Loucy (cell line): ENCODE data around the gene DESI2.

Source experiments
- H2AFZ ChIP-seq: fragments of 200-600 bp; sonication (generic); 2 replicates; pipeline ENCODE4 v1.6.0; 2016; ENCODE audit warnings: antibody characterized with exemption, mild to moderate bottlenecking, low read length, moderate library complexity
- H3F3A ChIP-seq: fragments of 200-600 bp; 2 replicates; pipeline ENCODE4 v1.6.0; 2016; ENCODE audit warnings: antibody characterized with exemption, low read depth, mild to moderate bottlenecking
- H3K27me3 ChIP-seq: fragments of 200-600 bp; sonication (generic); 2 replicates; pipeline ENCODE4 v1.6.1; 2014; ENCODE audit warnings: low read length, mild to moderate bottlenecking; ENCODE audit not compliant: insufficient read depth, poor library complexity, severe bottlenecking
- H3K36me3 ChIP-seq: fragments of 200-600 bp; sonication (generic); 2 replicates; pipeline ENCODE4 v1.6.1; 2016; ENCODE audit warnings: low read length; ENCODE audit not compliant: insufficient read depth
- H3K4me1 ChIP-seq: fragments of 200-600 bp; sonication (generic); 2 replicates; pipeline ENCODE4 v1.5.1; 2014; ENCODE audit warnings: low read length, mild to moderate bottlenecking; ENCODE audit not compliant: insufficient read depth, poor library complexity, severe bottlenecking
- H3K4me2 ChIP-seq: fragments of 200-600 bp; sonication (generic); 2 replicates; pipeline ENCODE4 v1.6.0; 2014; ENCODE audit warnings: antibody characterized with exemption, low read length, low read depth, mild to moderate bottlenecking; ENCODE audit not compliant: poor library complexity, severe bottlenecking
- H3K4me3 ChIP-seq: fragments of 200-600 bp; sonication (generic); 2 replicates; pipeline ENCODE4 v1.5.1; 2014; ENCODE audit warnings: low read length, mild to moderate bottlenecking, mixed read lengths; ENCODE audit not compliant: poor library complexity, severe bottlenecking
- H3K79me2 ChIP-seq: fragments of 200-600 bp; sonication (generic); 2 replicates; pipeline ENCODE4 v1.6.1; 2014; ENCODE audit warnings: low read length; ENCODE audit not compliant: insufficient read depth
- H3K9ac ChIP-seq: fragments of 200-600 bp; sonication (generic); 2 replicates; pipeline ENCODE4 v1.6.0; 2014; ENCODE audit warnings: mild to moderate bottlenecking, low read depth, low read length, moderate library complexity; ENCODE audit not compliant: poor library complexity, severe bottlenecking
- H3K9me2 ChIP-seq: fragments of 200-600 bp; sonication (generic); replicated peaks from 2 replicates; pipeline ENCODE4 v1.6.1; 2016; ENCODE audit warnings: low read depth, low read length, mixed read lengths
- H3K9me3 ChIP-seq: fragments of 200-600 bp; sonication (generic); 2 replicates; pipeline ENCODE4 v1.6.1; 2014; ENCODE audit warnings: mild to moderate bottlenecking, antibody characterized with exemption, low read length, low read depth; ENCODE audit not compliant: insufficient read depth
- H4K20me1 ChIP-seq: fragments of 200-600 bp; sonication (generic); 2 replicates; pipeline ENCODE4 v1.6.0; 2014; ENCODE audit warnings: antibody characterized with exemption, low read length, mild to moderate bottlenecking; ENCODE audit not compliant: insufficient read depth, poor library complexity, severe bottlenecking
- CTCF ChIP-seq: fragments of 200-600 bp; sonication (generic); conservative IDR thresholded peaks from 2 replicates; pipeline ENCODE4 v1.5.1; 2014; ENCODE audit warnings: mild to moderate bottlenecking, antibody characterized with exemption, low read length
- EZH2phosphoT487 ChIP-seq: fragments of 200-600 bp; IDR thresholded peaks from 2 replicates; pipeline ENCODE4 v1.6.1; 2018; ENCODE audit warnings: antibody characterized with exemption, mild to moderate bottlenecking, moderate library complexity, borderline replicate concordance

The DESI2 gene

GRCh38 chr1:244749230-244750016 lies 96.5 kb downstream of the DESI2 start:
- Histone ChIP-seq H3K9ac (no peak overlapping the region), H3K36me3 (no peaks in the 10 kb centered on the region), H3F3A (no peaks in the 10 kb centered on the region), H3K4me3 (no peak overlapping the region), H3K4me2 (no peak overlapping the region), H3K79me2 (no peaks in the 10 kb centered on the region), H2AFZ (no peak overlapping the region), H3K4me1 (no peaks in the 10 kb centered on the region), H3K9me3 (no peaks in the 10 kb centered on the region), H4K20me1 (no peaks in the 10 kb centered on the region), H3K9me2 (no peaks in the 10 kb centered on the region), H3K27me3 (no peaks in the 10 kb centered on the region)
- no peak for TF ChIP-seq CTCF
- TF ChIP-seq EZH2phosphoT487 = no peak

- H3K27me3 ChIP-seq = no peaks in the 10 kb centered on the region
- H3K36me3 ChIP-seq = no peaks in the 10 kb centered on the region
- no peaks in the 10 kb centered on the region for H4K20me1 ChIP-seq
- H2AFZ ChIP-seq = no peak overlapping the region
- TF ChIP-seq CTCF = no peak
- TF ChIP-seq EZH2phosphoT487 = no peak
- H3K9me3 ChIP-seq = no peaks in the 10 kb centered on the region
- no peaks in the 10 kb centered on the region for H3K4me1 ChIP-seq
- H3K79me2 ChIP-seq = no peaks in the 10 kb centered on the region
- H3F3A ChIP-seq = no peaks in the 10 kb centered on the region
- no peak overlapping the region for H3K4me3 ChIP-seq
- no peak overlapping the region for H3K4me2 ChIP-seq
- H3K9ac ChIP-seq = no peak overlapping the region
- no peaks in the 10 kb centered on the region for H3K9me2 ChIP-seq
These were observed 98.5 kb downstream of the DESI2 start for GRCh38 chr1:244751271-244751895.

GRCh38 chr1:244755673-244756072 lies 102.7 kb downstream of the DESI2 start:
- H3K4me3 ChIP-seq = no peak overlapping the region
- H3K79me2 ChIP-seq = no peaks in the 10 kb centered on the region
- no peaks in the 10 kb centered on the region for H3K36me3 ChIP-seq
- no peak overlapping the region for H3K4me2 ChIP-seq
- no peaks in the 10 kb centered on the region for H3K27me3 ChIP-seq
- no peaks in the 10 kb centered on the region for H3F3A ChIP-seq
- no peaks in the 10 kb centered on the region for H3K9me2 ChIP-seq
- no peak for TF ChIP-seq CTCF
- H4K20me1 ChIP-seq = no peaks in the 10 kb centered on the region
- H2AFZ ChIP-seq = no peak overlapping the region
- H3K9me3 ChIP-seq = no peaks in the 10 kb centered on the region
- H3K4me1 ChIP-seq = no peaks in the 10 kb centered on the region
- H3K9ac ChIP-seq = no peak overlapping the region
